GM12878 (cell line): ENCODE data around the gene TAX1BP3. TPM values are rescaled to one million over a fixed set of nuclear protein-coding genes. Genes with fewer than 3 reads are reported as not detected.
A peak's percentile ranks its signal among the peaks of the same experiment; 100 is the strongest.

ENCODE experiments used
- BCLAF1 ChIP-seq: fragments of 450-650 bp; IDR thresholded peaks from 2 replicates; pipeline ENCODE4 v1.6.1; 2017; ENCODE audit warnings: antibody characterized with exemption, mild to moderate bottlenecking, moderate library complexity
- CBX5 ChIP-seq: sonication (generic); IDR thresholded peaks from 2 replicates; pipeline ENCODE4 v1.6.1; 2016; ENCODE audit warnings: low read depth, moderate library complexity, mild to moderate bottlenecking, inconsistent platforms
- ELK1 ChIP-seq: IDR thresholded peaks from 2 replicates; pipeline ENCODE4 v1.6.1; 2012; ENCODE audit warnings: low read depth, low read length, improper control_type of control experiment
- IRF5 ChIP-seq: fragments of 450-650 bp; IDR thresholded peaks from 2 replicates; pipeline ENCODE4 v1.6.1; 2017; ENCODE audit warnings: borderline replicate concordance
- JUND ChIP-seq: IDR thresholded peaks from 2 replicates; pipeline ENCODE4 v1.6.1; 2012; ENCODE audit warnings: low read depth, mild to moderate bottlenecking, low read length, improper control_type of control experiment, moderate library complexity
- KDM1A ChIP-seq: fragments of 200-600 bp; sonication (generic); IDR thresholded peaks from 2 replicates; pipeline ENCODE4 v1.6.1; 2016; ENCODE audit warnings: borderline replicate concordance
- MAX ChIP-seq: IDR thresholded peaks from 2 replicates; pipeline ENCODE4 v1.6.1; 2012; ENCODE audit warnings: low read depth, low read length, improper control_type of control experiment
- NBN ChIP-seq: fragments of 450-650 bp; IDR thresholded peaks from 2 replicates; pipeline ENCODE4 v1.6.1; 2016
- NFYA ChIP-seq: IDR thresholded peaks from 2 replicates; pipeline ENCODE4 v1.6.1; 2011; ENCODE audit warnings: low read depth, mild to moderate bottlenecking, low read length, improper control_type of control experiment, borderline replicate concordance
- PML ChIP-seq: IDR thresholded peaks from 2 replicates; pipeline ENCODE4 v1.6.1; 2012; ENCODE audit warnings: low read length, inconsistent platforms
- POU2F2 ChIP-seq: IDR thresholded peaks from 3 replicates; pipeline ENCODE4 v1.6.1; 2011; ENCODE audit warnings: low read depth, mild to moderate bottlenecking, low read length, borderline replicate concordance
- RBBP5 ChIP-seq: fragments of 200-600 bp; sonication (generic); conservative IDR thresholded peaks from 2 replicates; pipeline ENCODE4 v1.6.1; 2016
- SIN3A ChIP-seq: IDR thresholded peaks from 2 replicates; pipeline ENCODE4 v1.6.1; 2012; ENCODE audit warnings: low read depth, low read length, improper control_type of control experiment
- SMARCA5 ChIP-seq: fragments of 450-650 bp; IDR thresholded peaks from 2 replicates; pipeline ENCODE4 v1.6.1; 2017; ENCODE audit warnings: mild to moderate bottlenecking
- SPI1 ChIP-seq: IDR thresholded peaks from 2 replicates; pipeline ENCODE4 v1.6.1; 2011; ENCODE audit warnings: low read depth, mild to moderate bottlenecking, low read length, moderate library complexity, borderline replicate concordance; ENCODE audit not compliant: insufficient read depth
- STAT1 ChIP-seq: fragments of 450-650 bp; conservative IDR thresholded peaks from 2 replicates; pipeline ENCODE4 v1.6.1; 2014; ENCODE audit warnings: antibody characterized with exemption, mild to moderate bottlenecking
- STAT3 ChIP-seq: IDR thresholded peaks from 2 replicates; pipeline ENCODE4 v1.6.1; 2011; ENCODE audit warnings: low read depth, low read length, improper control_type of control experiment
- ZBED1 ChIP-seq: IDR thresholded peaks from 2 replicates; pipeline ENCODE4 v1.6.1; 2016; ENCODE audit warnings: borderline replicate concordance
- ZNF24 ChIP-seq: fragments of 450-650 bp; IDR thresholded peaks from 2 replicates; pipeline ENCODE4 v1.6.1; 2017; ENCODE audit warnings: antibody characterized with exemption, mild to moderate bottlenecking
- polyA plus RNA-seq, 11 experiments: library from polyadenylated mRNA; depleted of rRNA in 4 of 11; unstranded in 6 of 11; stranded (reverse) in 5 of 11; fragments of >200 nt; fragmentation: Nextera tagmentation in 4 of 11; fragmentation: Illumina TruSeq in 1 of 11; extraction: Ambion mirVana in 4 of 11; extraction: Trizol in 1 of 11; gene quantifications; 1 replicate in 1 of 11; 2 replicates in 10 of 11; pipeline versions ENCODE4 v1.2.1 to v1.2.3, GENCODE V29; 2011 to 2016; ENCODE audit warnings: inconsistent platforms in 2 of 11, missing spikeins in 2 of 11, low read depth in 1 of 11
- total RNA-seq, 4 experiments: library from RNA; depleted of rRNA in 3 of 4; stranded (reverse); fragments of >200 nt in 3 of 4; fragmentation: Illumina TruSeq in 1 of 4; extraction: Trizol in 1 of 4; gene quantifications; 2 replicates each; pipeline versions ENCODE4 v1.2.1 to v1.2.3, GENCODE V29; 2013 to 2021
- TF ChIP-seq, protein P1 (sequence below): fragments of 150-350 bp; IDR thresholded peaks from 2 replicates; pipeline ENCODE4 v1.6.1; 2014; ENCODE audit warnings: mild to moderate bottlenecking, low read depth, low read length
- TF ChIP-seq, protein P2 (sequence below), 3 experiments: IDR thresholded peaks in 2 of 3; conservative IDR thresholded peaks in 1 of 3; 2 replicates each; pipeline ENCODE4 v1.5.1; 2011; ENCODE audit warnings: low read depth in 3 of 3, low read length in 3 of 3, mild to moderate bottlenecking in 3 of 3, control low read depth in 2 of 3, moderate library complexity in 2 of 3, inconsistent platforms in 1 of 3, mixed read lengths in 1 of 3; ENCODE audit not compliant: control insufficient read depth in 2 of 3, insufficient read depth in 1 of 3; ENCODE audit errors: extremely low read depth in 1 of 3

Gene TAX1BP3
- total and polyA plus RNA-seq, 10 of the 15 experiments (the other 5 are each of a cell fraction or from before 2014, with no cell fraction given) = 1.00 to 40.4 (median 15.4) TPM

- TF ChIP-seq STAT1 (no peak), NFYA (no peak), MAX (0 out of 2 replicates have a peak, but pooled peaks have one; percentile 30), RBBP5 (no peak), ELK1 (no peak), STAT3 (no peak), ZBED1 (no peak; the same call in 1 of the 2 replicates), BCLAF1 (no peak), KDM1A (no peak), JUND (no peak), POU2F2 (peak; percentile 49; the same call in 1 of the 3 replicates), PML (peak; percentile 58; the same call in 1 of the 2 replicates), CBX5 (no peak), SMARCA5 (no peak; the same call in 1 of the 2 replicates), IRF5 (no peak), SPI1 (peak; percentile 94), ZNF24 (0 out of 2 replicates have a peak, but pooled peaks have one; percentile 50), SIN3A (no peak), NBN (peak; percentile 99)
- TF ChIP-seq, protein P1, sequence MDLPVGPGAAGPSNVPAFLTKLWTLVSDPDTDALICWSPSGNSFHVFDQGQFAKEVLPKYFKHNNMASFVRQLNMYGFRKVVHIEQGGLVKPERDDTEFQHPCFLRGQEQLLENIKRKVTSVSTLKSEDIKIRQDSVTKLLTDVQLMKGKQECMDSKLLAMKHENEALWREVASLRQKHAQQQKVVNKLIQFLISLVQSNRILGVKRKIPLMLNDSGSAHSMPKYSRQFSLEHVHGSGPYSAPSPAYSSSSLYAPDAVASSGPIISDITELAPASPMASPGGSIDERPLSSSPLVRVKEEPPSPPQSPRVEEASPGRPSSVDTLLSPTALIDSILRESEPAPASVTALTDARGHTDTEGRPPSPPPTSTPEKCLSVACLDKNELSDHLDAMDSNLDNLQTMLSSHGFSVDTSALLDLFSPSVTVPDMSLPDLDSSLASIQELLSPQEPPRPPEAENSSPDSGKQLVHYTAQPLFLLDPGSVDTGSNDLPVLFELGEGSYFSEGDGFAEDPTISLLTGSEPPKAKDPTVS = no peak
- TF ChIP-seq, protein P2, sequence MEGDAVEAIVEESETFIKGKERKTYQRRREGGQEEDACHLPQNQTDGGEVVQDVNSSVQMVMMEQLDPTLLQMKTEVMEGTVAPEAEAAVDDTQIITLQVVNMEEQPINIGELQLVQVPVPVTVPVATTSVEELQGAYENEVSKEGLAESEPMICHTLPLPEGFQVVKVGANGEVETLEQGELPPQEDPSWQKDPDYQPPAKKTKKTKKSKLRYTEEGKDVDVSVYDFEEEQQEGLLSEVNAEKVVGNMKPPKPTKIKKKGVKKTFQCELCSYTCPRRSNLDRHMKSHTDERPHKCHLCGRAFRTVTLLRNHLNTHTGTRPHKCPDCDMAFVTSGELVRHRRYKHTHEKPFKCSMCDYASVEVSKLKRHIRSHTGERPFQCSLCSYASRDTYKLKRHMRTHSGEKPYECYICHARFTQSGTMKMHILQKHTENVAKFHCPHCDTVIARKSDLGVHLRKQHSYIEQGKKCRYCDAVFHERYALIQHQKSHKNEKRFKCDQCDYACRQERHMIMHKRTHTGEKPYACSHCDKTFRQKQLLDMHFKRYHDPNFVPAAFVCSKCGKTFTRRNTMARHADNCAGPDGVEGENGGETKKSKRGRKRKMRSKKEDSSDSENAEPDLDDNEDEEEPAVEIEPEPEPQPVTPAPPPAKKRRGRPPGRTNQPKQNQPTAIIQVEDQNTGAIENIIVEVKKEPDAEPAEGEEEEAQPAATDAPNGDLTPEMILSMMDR (IDR thresholded peaks at IDR 0.05 in 2 of 3, conservative IDR thresholded peaks at IDR 0.05 in 1 of 3; ENCODE audit: control insufficient read depth in 2 of 3, extremely low read depth in 1 of 3, insufficient read depth in 1 of 3, low read depth in 3 of 3, low read length in 3 of 3) = no peak
Measured at GRCh38 chr17:3710951-3711383, 42.6 kb upstream of the TAX1BP3 start (continued).
